HG03045 (cell line): ENCODE data around the gene CYTH4.

Experiments used
- ATAC-seq: cut with Tn5 transposase; IDR thresholded peaks from one replicate; pipeline ENCODE4 v1.9.1; 2021; ENCODE audit warnings: mild to moderate bottlenecking, moderate library complexity; ENCODE audit not compliant: unreplicated experiment

The CYTH4 gene

GRCh38 chr22:37288521-37288920 lies 6.2 kb downstream of the CYTH4 start:
- no peak for ATAC-seq

DNA sequence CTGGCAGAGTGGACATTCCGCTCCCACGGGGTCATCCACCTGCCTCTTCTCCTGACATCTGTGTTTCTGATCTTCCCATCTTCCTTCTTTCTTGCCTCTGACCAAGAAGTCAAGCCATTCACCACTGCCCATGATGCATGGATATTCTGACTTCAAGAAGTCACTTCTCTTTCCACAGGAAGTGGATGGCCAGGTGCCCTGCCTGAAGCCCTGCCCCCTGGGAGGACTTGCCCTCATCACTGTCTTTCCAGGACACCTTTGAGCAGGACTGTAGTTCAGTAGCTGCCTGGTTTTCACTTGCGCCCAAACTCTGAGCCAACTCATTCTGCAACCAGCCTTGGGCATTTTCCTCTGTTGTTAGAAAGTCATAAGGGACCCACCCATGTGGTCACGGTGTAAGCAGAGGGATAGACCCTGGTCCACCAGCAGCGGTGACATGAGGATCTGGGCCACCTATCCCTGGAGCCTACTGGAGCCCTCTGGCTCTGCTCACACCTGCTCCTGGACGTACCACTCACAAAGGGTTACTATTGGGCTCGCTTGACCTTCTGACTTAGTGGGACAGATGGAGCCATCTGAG lies 6.9 kb downstream of the CYTH4 start:
- ATAC-seq: no peak

- no peak for ATAC-seq
Measured at GRCh38 chr22:37290737-37291136, 8.4 kb downstream of the CYTH4 start.

GRCh38 chr22:37291559-37292298 lies 9.4 kb downstream of the CYTH4 start:
- no peak for ATAC-seq

GRCh38 chr22:37292641-37293040 lies 10.3 kb downstream of the CYTH4 start:
- ATAC-seq: no peak

DNA sequence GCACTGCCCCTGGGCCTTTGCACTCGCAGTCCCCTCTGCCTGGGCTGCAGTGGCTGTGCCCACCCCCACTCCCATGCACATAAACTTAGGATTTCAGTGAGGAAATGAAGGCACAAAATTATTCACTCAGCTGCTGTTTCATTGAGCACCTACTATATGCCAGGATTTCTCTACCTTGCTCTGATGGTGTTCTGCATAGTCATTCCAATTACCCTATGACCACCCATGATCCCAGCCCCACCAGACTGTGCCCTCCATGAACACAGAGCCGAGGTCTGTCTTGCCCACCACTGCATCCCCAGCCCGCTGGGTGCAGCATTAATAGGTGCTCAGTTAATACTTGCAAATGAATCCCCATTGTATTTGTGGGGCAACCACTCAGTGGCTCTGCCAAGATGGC lies 10.9 kb downstream of the CYTH4 start:
- no peak for ATAC-seq

GRCh38 chr22:37294747-37295146 lies 12.4 kb downstream of the CYTH4 start:
- ATAC-seq: no peak

DNA sequence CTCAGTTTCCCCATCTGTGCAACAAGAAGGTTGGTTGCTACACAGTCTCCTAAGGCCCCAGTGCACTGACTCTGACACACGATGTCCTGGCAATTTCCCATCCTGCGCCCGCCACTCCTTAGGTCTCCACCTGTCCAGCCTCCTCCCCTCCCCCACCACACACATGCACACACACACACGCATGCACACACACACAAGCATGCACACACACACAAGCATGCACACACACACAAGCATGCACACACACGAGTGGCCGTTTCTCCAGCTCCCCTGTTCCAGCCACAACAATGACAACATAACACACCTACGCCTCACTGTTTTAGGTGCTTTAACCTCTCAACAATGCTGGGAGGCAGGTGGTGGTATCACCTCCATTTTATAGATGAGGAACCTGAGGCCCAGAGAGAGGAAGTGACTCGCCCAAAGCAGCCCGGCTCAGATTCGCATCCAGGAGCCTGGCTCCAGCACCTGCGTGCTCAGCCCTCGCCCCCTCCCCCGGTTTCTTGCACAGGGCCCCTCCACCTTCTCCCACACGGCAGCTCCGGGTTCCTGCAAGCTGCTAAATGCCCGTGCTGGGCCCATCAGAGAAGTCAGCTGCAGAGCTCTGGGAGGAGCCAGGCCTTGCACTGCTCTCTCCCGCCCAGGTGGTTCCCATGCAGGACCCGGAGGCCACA lies 13.0 kb downstream of the CYTH4 start:
- no peak for ATAC-seq

DNA sequence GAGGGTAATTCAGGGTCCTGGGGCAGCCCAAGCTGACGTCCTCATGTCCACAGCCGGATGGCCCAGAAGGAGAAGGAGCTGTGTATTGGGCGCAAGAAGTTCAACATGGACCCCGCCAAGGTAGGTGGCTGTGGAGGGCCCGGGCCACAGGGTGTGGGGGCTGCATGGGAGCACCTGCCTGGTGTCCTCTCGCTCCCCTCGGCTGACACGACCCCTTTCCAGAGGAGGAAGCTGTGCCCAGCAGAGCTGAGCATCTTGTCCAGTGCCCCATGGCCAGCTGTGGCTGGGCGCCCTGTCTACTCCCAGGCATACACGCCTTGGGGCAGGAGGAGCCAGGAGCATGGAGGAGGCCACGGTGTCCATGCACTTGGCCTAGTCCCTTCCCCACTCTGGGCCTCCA lies 13.6 kb downstream of the CYTH4 start:
- ATAC-seq: no peak

DNA sequence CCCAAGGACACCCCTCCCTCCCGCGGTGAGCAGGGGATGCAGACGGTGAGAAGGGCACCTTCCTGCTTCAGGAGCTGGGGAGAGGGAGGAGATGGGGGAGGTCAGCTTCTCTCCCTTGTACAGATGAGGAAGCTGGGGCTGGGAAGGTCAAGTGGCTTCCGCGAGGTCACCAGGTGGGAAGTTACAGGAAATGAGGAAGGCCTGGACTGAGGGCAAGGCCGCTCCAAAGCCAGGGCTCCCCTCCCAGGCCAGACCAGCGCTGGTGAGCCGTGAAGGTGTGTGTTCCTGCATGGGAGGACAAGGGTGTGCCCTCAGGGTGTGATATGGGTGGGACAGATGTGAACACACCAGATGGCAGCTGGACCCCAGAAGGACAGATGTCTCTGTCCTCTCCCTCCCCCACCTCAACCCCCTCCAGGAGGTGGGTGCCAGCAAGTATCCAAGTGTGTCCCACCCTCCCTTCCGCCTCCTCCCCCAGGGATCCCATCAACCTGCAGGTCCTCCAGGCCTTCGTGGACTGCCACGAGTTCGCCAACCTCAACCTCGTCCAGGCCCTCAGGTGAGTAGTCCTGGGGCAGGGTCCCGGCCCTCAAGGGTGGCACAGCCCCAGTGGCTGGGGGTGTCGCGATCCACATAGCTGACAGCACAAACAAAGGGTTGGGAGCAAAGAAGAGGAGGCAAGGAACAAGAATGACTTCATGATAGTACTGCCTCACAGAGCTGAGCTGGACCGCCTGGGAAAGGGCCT lies 16.6 kb downstream of the CYTH4 start:
- no peak for ATAC-seq

- ATAC-seq: no peak
Measured at GRCh38 chr22:37299969-37300509, 17.7 kb downstream of the CYTH4 start.

- no peak for ATAC-seq
Measured at GRCh38 chr22:37300551-37301017, 18.3 kb downstream of the CYTH4 start.

- no peak for ATAC-seq
Measured at GRCh38 chr22:37301144-37301830, 19.0 kb downstream of the CYTH4 start.

- ATAC-seq: no peak
Measured at GRCh38 chr22:37302674-37303555, 20.6 kb downstream of the CYTH4 start.

DNA sequence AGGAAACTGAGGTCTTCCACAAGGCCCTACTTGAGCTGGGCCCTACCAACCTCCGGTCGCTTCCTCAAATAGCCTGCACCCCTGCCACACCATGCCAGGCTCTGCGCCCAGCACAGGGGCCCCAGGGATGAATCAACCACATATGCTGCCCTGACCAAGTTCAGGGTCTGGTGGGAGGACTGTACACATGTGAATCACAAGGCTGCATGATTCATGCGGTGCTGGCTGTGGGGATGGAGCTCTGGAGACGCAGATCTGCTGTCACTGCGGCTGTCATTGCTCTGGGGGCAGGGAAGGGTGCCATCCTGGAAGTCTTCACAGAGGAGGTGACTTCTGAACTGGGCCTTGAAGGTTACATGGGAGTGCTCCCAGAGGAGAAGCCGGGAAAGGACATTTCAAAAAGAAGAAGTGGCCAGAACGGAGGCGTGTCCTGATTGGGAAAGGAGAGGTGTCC lies 21.5 kb downstream of the CYTH4 start:
- ATAC-seq: no peak

DNA sequence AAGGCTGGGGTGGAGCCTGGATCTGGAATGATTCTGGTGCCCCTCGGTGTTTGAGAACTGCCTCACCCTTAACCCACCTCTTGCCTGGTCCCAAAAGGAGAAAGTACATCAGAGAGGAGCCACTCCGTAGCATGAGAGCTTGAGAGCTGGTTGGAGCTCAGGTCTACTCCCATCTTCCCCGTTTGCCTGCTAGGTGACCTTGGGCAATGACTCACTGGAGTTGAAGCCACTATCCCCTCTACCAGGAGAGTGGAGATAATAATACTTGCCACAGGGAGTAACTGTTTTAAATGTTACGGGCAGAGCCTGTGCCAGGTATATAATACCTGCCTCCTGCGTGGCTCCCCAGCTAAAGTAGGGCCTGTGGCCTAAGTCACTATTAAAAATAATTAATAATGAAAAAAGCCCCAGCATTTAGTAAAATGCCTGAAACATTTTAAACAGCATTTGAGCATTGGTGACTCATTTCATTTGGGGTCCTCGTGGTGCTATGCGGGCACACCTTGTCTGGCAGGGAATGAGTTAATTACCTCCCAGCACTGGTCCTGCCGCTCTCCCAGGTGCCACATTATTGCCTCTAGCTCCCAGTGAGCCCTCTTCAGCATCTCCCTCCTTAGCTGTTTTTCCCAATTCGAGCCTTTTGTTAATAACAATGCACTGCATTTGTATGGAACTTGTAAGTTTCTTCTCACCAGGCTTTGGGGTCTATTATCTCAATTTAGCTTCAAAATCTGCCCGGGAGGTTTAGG lies 22.5 kb downstream of the CYTH4 start:
- no peak for ATAC-seq

DNA sequence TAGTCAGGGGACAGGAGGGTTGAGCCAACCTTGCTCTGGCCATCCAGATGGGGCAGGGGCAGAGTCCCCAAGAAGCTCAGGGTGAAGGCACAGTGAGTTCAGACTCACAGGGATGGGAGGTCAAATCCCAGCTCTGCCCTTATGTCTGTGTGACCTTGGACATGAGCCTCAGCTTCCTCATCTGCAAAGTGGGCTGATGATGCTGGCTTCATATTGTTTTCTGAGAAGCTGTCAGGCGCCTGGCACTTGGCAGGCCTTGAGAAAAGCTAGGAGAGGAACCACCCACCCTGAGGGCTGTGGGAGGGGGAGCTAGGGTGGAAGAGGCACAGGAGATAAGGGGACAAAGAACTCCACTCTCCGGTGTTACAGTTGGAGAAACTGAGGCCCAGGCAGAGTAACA lies 23.6 kb downstream of the CYTH4 start:
- no peak for ATAC-seq

DNA sequence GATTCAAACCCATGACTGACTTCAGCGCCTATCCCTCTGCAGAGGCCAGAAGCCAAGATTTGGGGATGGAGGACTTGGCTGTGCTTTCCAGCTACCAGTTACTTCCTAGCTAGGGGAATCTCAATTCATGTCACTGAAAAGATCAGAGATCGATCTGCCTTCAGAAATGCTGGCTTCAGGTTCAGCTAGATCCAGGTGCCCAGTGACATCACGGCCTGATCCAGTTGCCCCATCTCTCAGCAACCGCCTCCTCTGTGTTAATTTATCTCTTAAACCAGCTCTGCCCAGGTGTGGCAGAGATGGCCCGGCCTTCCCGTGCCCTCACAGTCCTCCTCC lies 24.2 kb downstream of the CYTH4 start:
- no peak for ATAC-seq
